HepG2 (cell line): ENCODE results near the gene HRC. TPM values are rescaled to one million over a fixed set of nuclear protein-coding genes. Genes with fewer than 3 reads are reported as not detected.
A peak's percentile ranks its signal among the peaks of the same experiment; 100 is the strongest.

ENCODE experiments used
- CBFB ChIP-seq: sonication (generic); formaldehyde crosslinking; IDR thresholded peaks from 2 replicates; pipeline ENCODE4 v1.4.0; 2020; ENCODE audit warnings: missing genetic modification reagents
- ELF4 ChIP-seq: sonication (generic); formaldehyde crosslinking; IDR thresholded peaks from 2 replicates; pipeline ENCODE4 v1.5.0; 2020; ENCODE audit warnings: missing genetic modification reagents, mild to moderate bottlenecking, moderate library complexity, borderline replicate concordance
- FOXA1 ChIP-seq, 2 experiments: fragments of 450-650 bp in 1 of 2; sonication (generic) in 1 of 2; formaldehyde crosslinking in 1 of 2; IDR thresholded peaks; 2 replicates each; pipeline versions ENCODE4 v1.4.0 to v1.6.1; 2016 to 2020; ENCODE audit warnings: missing genetic modification reagents in 1 of 2
- FOXK2 ChIP-seq: fragments of 450-650 bp; IDR thresholded peaks from 2 replicates; pipeline ENCODE4 v1.6.1; 2016
- FOXO1 ChIP-seq: sonication (generic); formaldehyde crosslinking; IDR thresholded peaks from 2 replicates; pipeline ENCODE4 v1.4.0; 2020; ENCODE audit warnings: missing genetic modification reagents
- JUN ChIP-seq: sonication (generic); formaldehyde crosslinking; IDR thresholded peaks from 2 replicates; pipeline ENCODE4 v1.4.0; 2020; ENCODE audit warnings: mild to moderate bottlenecking, missing genetic modification reagents
- MTA1 ChIP-seq: sonication (generic); formaldehyde crosslinking; IDR thresholded peaks from 2 replicates; pipeline ENCODE4 v1.4.0; 2020; ENCODE audit warnings: missing genetic modification reagents, mild to moderate bottlenecking, borderline replicate concordance
- NAIF1 ChIP-seq: sonication (generic); formaldehyde crosslinking; IDR thresholded peaks from 2 replicates; pipeline ENCODE4 v1.5.0; 2020; ENCODE audit warnings: mild to moderate bottlenecking, missing genetic modification reagents, borderline replicate concordance
- PPARG ChIP-seq: conservative IDR thresholded peaks from 2 replicates; pipeline ENCODE4 v1.6.1; 2016; ENCODE audit warnings: missing biosample characterization, missing genetic modification reagents
- RARA ChIP-seq: IDR thresholded peaks from 2 replicates; pipeline ENCODE4 v1.6.1; 2016; ENCODE audit warnings: missing genetic modification reagents, missing compliant biosample characterization
- RCOR2 ChIP-seq: IDR thresholded peaks from 2 replicates; pipeline ENCODE4 v1.6.1; 2016; ENCODE audit warnings: missing biosample characterization, missing genetic modification reagents
- SP4 ChIP-seq: sonication (generic); formaldehyde crosslinking; IDR thresholded peaks from 2 replicates; pipeline ENCODE4 v1.8.1; 2023; ENCODE audit warnings: mild to moderate bottlenecking, missing genetic modification reagents
- TBL1XR1 ChIP-seq: fragments of 150-350 bp; IDR thresholded peaks from 2 replicates; pipeline ENCODE4 v1.6.1; 2014; ENCODE audit warnings: borderline replicate concordance, low read length; ENCODE audit not compliant: partially characterized antibody
- ZNF180 ChIP-seq: sonication (generic); formaldehyde crosslinking; IDR thresholded peaks from 2 replicates; pipeline ENCODE4 v1.4.0; 2020; ENCODE audit warnings: low read depth, missing genetic modification reagents, borderline replicate concordance
- ZNF446 ChIP-seq: sonication (generic); formaldehyde crosslinking; IDR thresholded peaks from 2 replicates; pipeline ENCODE4 v1.5.0; 2020; ENCODE audit warnings: mild to moderate bottlenecking, missing genetic modification reagents
- ZNF605 ChIP-seq: sonication (generic); formaldehyde crosslinking; IDR thresholded peaks from 2 replicates; pipeline ENCODE4 v1.8.0; 2022; ENCODE audit warnings: mild to moderate bottlenecking, missing genetic modification reagents
- ZNF614 ChIP-seq: IDR thresholded peaks from 2 replicates; pipeline ENCODE4 v1.6.1; 2018; ENCODE audit warnings: missing biosample characterization, missing genetic modification reagents, inconsistent platforms, borderline replicate concordance
- polyA plus RNA-seq, 8 experiments: library from polyadenylated mRNA; depleted of rRNA in 3 of 8; stranded (reverse) in 7 of 8; unstranded in 1 of 8; fragments of >200 nt; fragmentation: Illumina TruSeq in 4 of 8; extraction: Trizol in 4 of 8; gene quantifications; 2 replicates each; pipeline versions ENCODE4 v1.2.1 to v1.2.3, GENCODE V29; 2011 to 2016; ENCODE audit warnings: low read depth in 4 of 8, missing spikeins in 1 of 8, mixed read lengths in 1 of 8; ENCODE audit not compliant: insufficient read depth in 1 of 8
- total RNA-seq, 5 experiments: library from RNA; depleted of rRNA; stranded (reverse); fragments of >200 nt; fragmentation: Illumina TruSeq; extraction: Trizol; gene quantifications; 2 replicates each; pipeline ENCODE4 v1.2.3, GENCODE V29; 2016; ENCODE audit warnings: low read depth in 1 of 5
- TF ChIP-seq, protein P1 (sequence below): sonication (generic); formaldehyde crosslinking; IDR thresholded peaks from 2 replicates; pipeline ENCODE4 v1.5.1; 2020; ENCODE audit warnings: mild to moderate bottlenecking, missing genetic modification reagents, moderate library complexity
- TF ChIP-seq, protein P2 (sequence below): sonication (generic); formaldehyde crosslinking; IDR thresholded peaks from 2 replicates; pipeline ENCODE4 v1.8.0; 2022; ENCODE audit warnings: mild to moderate bottlenecking, missing genetic modification reagents, borderline replicate concordance
- TF ChIP-seq, protein P3 (sequence below): IDR thresholded peaks from 2 replicates; pipeline ENCODE4 v1.6.1; 2016; ENCODE audit warnings: low read depth, control low read depth
- TF ChIP-seq, protein P4 (sequence below): sonication (generic); formaldehyde crosslinking; IDR thresholded peaks from 2 replicates; pipeline ENCODE4 v1.8.0; 2022; ENCODE audit warnings: mild to moderate bottlenecking, missing genetic modification reagents; ENCODE audit not compliant: insufficient replicate concordance

HRC gene
- total and polyA plus RNA-seq, 2 of the 13 experiments (the other 11 are each of a cell fraction or from before 2014, with no cell fraction given) = 3.6 to 15.4 TPM

DNA sequence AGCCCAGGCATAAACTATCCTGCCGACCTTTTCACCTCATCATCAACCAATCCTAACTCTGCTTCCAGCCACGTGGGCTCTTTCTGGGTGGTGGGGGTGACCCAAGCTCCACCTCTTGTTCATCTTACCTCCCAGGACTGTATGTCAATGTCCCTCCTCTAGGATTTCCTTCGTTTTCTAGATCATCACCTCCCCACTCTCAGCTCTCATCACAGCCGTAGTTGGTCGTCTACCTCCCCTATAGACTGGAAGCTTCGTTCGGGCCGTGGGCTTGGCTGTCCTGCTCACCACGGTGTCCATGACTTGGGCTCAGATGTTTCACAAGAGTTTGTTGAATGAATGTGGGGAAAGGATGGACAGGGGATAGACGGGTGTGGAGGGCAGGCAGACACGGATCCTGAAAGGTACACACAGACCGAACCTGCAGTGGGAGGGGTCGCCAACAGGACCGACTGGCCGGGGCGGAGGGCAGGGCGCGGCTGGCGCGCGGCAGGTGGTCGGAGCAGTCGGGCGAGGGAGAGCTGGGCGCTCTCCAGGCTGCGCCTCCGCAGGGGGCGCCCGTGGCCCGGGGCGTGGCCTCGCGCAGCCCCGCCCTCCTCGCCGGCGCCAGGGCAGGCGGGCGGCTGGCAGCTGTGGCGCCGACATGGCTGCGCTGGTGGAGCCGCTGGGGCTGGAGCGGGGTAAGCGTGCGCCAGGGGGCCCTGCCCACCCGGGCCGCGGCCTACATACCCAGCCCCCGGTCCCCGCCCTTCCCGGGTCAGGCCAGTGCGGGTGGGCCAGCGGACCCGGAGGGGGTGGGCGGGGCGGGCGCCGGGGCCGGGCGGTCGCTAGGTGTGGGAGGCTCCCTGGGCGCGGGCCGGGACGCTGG, 41.2 kb downstream of the HRC start, which contains the start of gene LIN7B (continued):
- TF ChIP-seq, protein P1, sequence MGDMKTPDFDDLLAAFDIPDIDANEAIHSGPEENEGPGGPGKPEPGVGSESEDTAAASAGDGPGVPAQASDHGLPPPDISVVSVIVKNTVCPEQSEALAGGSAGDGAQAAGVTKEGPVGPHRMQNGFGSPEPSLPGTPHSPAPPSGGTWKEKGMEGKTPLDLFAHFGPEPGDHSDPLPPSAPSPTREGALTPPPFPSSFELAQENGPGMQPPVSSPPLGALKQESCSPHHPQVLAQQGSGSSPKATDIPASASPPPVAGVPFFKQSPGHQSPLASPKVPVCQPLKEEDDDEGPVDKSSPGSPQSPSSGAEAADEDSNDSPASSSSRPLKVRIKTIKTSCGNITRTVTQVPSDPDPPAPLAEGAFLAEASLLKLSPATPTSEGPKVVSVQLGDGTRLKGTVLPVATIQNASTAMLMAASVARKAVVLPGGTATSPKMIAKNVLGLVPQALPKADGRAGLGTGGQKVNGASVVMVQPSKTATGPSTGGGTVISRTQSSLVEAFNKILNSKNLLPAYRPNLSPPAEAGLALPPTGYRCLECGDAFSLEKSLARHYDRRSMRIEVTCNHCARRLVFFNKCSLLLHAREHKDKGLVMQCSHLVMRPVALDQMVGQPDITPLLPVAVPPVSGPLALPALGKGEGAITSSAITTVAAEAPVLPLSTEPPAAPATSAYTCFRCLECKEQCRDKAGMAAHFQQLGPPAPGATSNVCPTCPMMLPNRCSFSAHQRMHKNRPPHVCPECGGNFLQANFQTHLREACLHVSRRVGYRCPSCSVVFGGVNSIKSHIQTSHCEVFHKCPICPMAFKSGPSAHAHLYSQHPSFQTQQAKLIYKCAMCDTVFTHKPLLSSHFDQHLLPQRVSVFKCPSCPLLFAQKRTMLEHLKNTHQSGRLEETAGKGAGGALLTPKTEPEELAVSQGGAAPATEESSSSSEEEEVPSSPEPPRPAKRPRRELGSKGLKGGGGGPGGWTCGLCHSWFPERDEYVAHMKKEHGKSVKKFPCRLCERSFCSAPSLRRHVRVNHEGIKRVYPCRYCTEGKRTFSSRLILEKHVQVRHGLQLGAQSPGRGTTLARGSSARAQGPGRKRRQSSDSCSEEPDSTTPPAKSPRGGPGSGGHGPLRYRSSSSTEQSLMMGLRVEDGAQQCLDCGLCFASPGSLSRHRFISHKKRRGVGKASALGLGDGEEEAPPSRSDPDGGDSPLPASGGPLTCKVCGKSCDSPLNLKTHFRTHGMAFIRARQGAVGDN (CRISPR knock-in tag) = peak; percentile 93
- TF ChIP-seq ZNF605 (no peak), SP4 (CRISPR knock-in tag) (peak; percentile 95), FOXK2 (no peak), TBL1XR1 (no peak), PPARG (CRISPR knock-in tag) (no peak), FOXA1 (IDR thresholded peaks at IDR 0.05) (no peak), FOXA1 (CRISPR knock-in tag; IDR thresholded peaks at IDR 0.05) (no peak), ZNF180 (no peak), ZNF446 (CRISPR knock-in tag) (peak; percentile 64; the same call in 1 of the 2 replicates), ELF4 (no peak), RARA (CRISPR knock-in tag) (peak; percentile 31), CBFB (CRISPR knock-in tag) (0 out of 2 replicates have a peak, but pooled peaks have one; percentile 34), FOXO1 (CRISPR knock-in tag) (peak; percentile 9; the same call in 1 of the 2 replicates), ZNF614 (CRISPR knock-in tag) (no peak), RCOR2 (no peak), NAIF1 (no peak; the same call in 1 of the 2 replicates), JUN (CRISPR knock-in tag) (no peak), MTA1 (no peak)
- TF ChIP-seq, protein P2, sequence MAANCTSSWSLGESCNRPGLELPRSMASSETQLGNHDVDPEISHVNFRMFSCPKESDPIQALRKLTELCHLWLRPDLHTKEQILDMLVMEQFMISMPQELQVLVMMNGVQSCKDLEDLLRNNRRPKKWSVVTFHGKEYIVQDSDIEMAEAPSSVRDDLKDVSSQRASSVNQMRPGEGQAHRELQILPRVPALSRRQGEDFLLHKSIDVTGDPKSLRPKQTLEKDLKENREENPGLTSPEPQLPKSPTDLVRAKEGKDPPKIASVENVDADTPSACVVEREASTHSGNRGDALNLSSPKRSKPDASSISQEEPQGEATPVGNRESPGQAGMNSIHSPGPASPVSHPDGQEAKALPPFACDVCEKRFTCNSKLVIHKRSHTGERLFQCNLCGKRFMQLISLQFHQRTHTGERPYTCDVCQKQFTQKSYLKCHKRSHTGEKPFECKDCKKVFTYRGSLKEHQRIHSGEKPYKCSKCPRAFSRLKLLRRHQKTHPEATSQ (CRISPR knock-in tag) = no peak
- TF ChIP-seq, protein P3, sequence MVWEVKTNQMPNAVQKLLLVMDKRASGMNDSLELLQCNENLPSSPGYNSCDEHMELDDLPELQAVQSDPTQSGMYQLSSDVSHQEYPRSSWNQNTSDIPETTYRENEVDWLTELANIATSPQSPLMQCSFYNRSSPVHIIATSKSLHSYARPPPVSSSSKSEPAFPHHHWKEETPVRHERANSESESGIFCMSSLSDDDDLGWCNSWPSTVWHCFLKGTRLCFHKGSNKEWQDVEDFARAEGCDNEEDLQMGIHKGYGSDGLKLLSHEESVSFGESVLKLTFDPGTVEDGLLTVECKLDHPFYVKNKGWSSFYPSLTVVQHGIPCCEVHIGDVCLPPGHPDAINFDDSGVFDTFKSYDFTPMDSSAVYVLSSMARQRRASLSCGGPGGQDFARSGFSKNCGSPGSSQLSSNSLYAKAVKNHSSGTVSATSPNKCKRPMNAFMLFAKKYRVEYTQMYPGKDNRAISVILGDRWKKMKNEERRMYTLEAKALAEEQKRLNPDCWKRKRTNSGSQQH = 0 out of 2 replicates have a peak, but pooled peaks have one; percentile 45
- TF ChIP-seq, protein P4, sequence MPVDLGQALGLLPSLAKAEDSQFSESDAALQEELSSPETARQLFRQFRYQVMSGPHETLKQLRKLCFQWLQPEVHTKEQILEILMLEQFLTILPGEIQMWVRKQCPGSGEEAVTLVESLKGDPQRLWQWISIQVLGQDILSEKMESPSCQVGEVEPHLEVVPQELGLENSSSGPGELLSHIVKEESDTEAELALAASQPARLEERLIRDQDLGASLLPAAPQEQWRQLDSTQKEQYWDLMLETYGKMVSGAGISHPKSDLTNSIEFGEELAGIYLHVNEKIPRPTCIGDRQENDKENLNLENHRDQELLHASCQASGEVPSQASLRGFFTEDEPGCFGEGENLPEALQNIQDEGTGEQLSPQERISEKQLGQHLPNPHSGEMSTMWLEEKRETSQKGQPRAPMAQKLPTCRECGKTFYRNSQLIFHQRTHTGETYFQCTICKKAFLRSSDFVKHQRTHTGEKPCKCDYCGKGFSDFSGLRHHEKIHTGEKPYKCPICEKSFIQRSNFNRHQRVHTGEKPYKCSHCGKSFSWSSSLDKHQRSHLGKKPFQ (CRISPR knock-in tag) = no peak
